HG03025 (cell line): ENCODE measurements around the gene WDR48.

Experiments
- ATAC-seq: cut with Tn5 transposase; IDR thresholded peaks from one replicate; pipeline ENCODE4 v1.9.1; 2021; ENCODE audit warnings: mild to moderate bottlenecking, moderate library complexity; ENCODE audit not compliant: unreplicated experiment, low FRiP score

Gene WDR48

GRCh38 chr3:39136533-39137434, 85.0 kb downstream of the WDR48 start:
- no peak for ATAC-seq

GRCh38 chr3:39137435-39137936, 85.7 kb downstream of the WDR48 start:
- no peak for ATAC-seq

GRCh38 chr3:39137991-39138803, 86.4 kb downstream of the WDR48 start:
- ATAC-seq: no peak

- no peak for ATAC-seq
These were observed 87.1 kb downstream of the WDR48 start for GRCh38 chr3:39138804-39139415.

- no peak for ATAC-seq
These were observed 87.6 kb downstream of the WDR48 start for GRCh38 chr3:39139442-39139841.

GRCh38 chr3:39140341-39140971, 88.6 kb downstream of the WDR48 start:
- no peak for ATAC-seq

- ATAC-seq: no peak
These were observed 89.6 kb downstream of the WDR48 start for GRCh38 chr3:39141171-39141995.

GRCh38 chr3:39142067-39142466, 90.3 kb downstream of the WDR48 start:
- ATAC-seq: no peak

- ATAC-seq: no peak
These were observed 91.5 kb downstream of the WDR48 start for GRCh38 chr3:39143051-39143885.

- no peak for ATAC-seq
These were observed 92.4 kb downstream of the WDR48 start for GRCh38 chr3:39144095-39144747.

GRCh38 chr3:39144748-39145380, 93.0 kb downstream of the WDR48 start:
- no peak for ATAC-seq

GRCh38 chr3:39146083-39146501, 94.3 kb downstream of the WDR48 start:
- no peak for ATAC-seq
